ENCODE data around the gene THAP9. TPM values are rescaled to one million over a fixed set of nuclear protein-coding genes. Genes with fewer than 3 reads are reported as not detected.
"Not testable (repeated sequence)": the region's sequence is repeated elsewhere in the genome, so short reads cannot be mapped to it uniquely, and the experiment has no call there.

THAP9 gene
- total RNA-seq, result 1 to 10 TPM; 3.5 to 4.4 TPM

GRCh38 chr4:82900411-82901182 is at the start of gene THAP9:
Gene THAP9 (plus strand): TSS chr4:82900735. CDS start chr4:82900803, 68 bp downstream.
- Mint-ChIP-seq H3K4me3 (no peak within 1 kb of the TSS), H3K36me3 (ENCODE audit: low read depth) (peaks cover 12% of the 10 kb centered on the region), H3K4me1 (ENCODE audit: low read depth) (peaks cover 47% of the 10 kb centered on the region), H3K9me3 (no peaks in the 10 kb centered on the region), H3K27me3 (no peaks in the 10 kb centered on the region), H3K27ac (no peak within 1 kb of the TSS)
- intact Hi-C loops (cut with micrococcal nuclease), result loop anchor here (2.0 to 10.0 kb wide), 6 partner anchors 112 to 526 kb away; partner anchors contain the start of genes COPS4, COQ2, HNRNPD and LIN54
- ChIA-PET POLR2A (interaction anchor here (0.6 to 3.3 kb wide), 9 partner anchors 9 to 528 kb away, joined by 3 to 18 read pairs (median 5); partner anchors contain the start of genes HNRNPDL, LIN54 and SEC31A), CTCF (interaction anchor here (1.5 to 3.8 kb wide), 6 partner anchors 11 to 137 kb away, joined by 3 to 14 read pairs (median 7); partner anchors contain the start of genes LIN54 and SEC31A)
- TF ChIP-seq CTCF (IDR thresholded peaks at IDR 0.05), result no peak
- ATAC-seq (peak; percentile 90), DNase-seq (peak; percentile 99)

- Mint-ChIP-seq H3K27ac (no peak overlapping the region), H3K36me3 (ENCODE audit: low read depth) (peaks cover 44% of the 10 kb centered on the region)
- POLR2A ChIA-PET, result no interaction called here
Measured at GRCh38 chr4:82851318-82851717, 49.2 kb upstream of the THAP9 start.

GRCh38 chr4:82851885-82852750 is 48.4 kb upstream of the THAP9 start:
- Mint-ChIP-seq H3K4me3 (no peak overlapping the region), H3K9me3 (no peaks in the 10 kb centered on the region), H3K4me1 (ENCODE audit: low read depth) (peaks cover 6% of the 10 kb centered on the region), H3K36me3 (ENCODE audit: low read depth) (peaks cover 39% of the 10 kb centered on the region), H3K27me3 (no peaks in the 10 kb centered on the region), H3K27ac (no peak overlapping the region)
- CTCF ChIA-PET, result interaction anchor here (0.6 to 3.0 kb wide), 23 partner anchors 10 to 429 kb away, joined by 3 to 10 read pairs (median 3); partner anchors contain the start of genes COPS4 and THAP9
- DNase-seq (no peak), ATAC-seq (peak; percentile 51)
- intact Hi-C loops (cut with micrococcal nuclease), result no loop called here
- POLR2A ChIA-PET, result interaction anchor here (1.1 kb wide), 1 partner anchor 25 kb away, joined by 3 read pairs; no protein-coding TSS in a partner anchor
- peak; percentile 55 for TF ChIP-seq CTCF (IDR thresholded peaks at IDR 0.05)

More at GRCh38 chr4:82851318-82851717, 49.2 kb upstream of the THAP9 start:
- CTCF ChIA-PET, result interaction anchor here (1.0 to 3.0 kb wide), 7 partner anchors 10 to 112 kb away, joined by 3 to 10 read pairs (median 3); partner anchors contain the start of gene THAP9
- ATAC-seq (no peak), DNase-seq (no peak)
- no peak for TF ChIP-seq CTCF (IDR thresholded peaks at IDR 0.05)
- H3K4me1 Mint-ChIP-seq (ENCODE audit: low read depth), result peaks cover 6% of the 10 kb centered on the region
- intact Hi-C loops (cut with micrococcal nuclease), result no loop called here
- H3K9me3 Mint-ChIP-seq, result no peaks in the 10 kb centered on the region
- H3K4me3 Mint-ChIP-seq, result no peak overlapping the region
- H3K27me3 Mint-ChIP-seq, result no peaks in the 10 kb centered on the region

- POLR2A ChIA-PET, result interaction anchor here (1.1 kb wide), 1 partner anchor 24 kb away, joined by 3 read pairs; no protein-coding TSS in a partner anchor
Measured at GRCh38 chr4:82852751-82853285, 47.7 kb upstream of the THAP9 start.

GRCh38 chr4:82860487-82860886 is 40.0 kb upstream of the THAP9 start:
- POLR2A ChIA-PET; H3K27me3 Mint-ChIP-seq; H3K9me3 Mint-ChIP-seq; intact Hi-C loops (cut with micrococcal nuclease); ATAC-seq; DNase-seq; CTCF ChIA-PET; H3K27ac Mint-ChIP-seq; H3K4me3 Mint-ChIP-seq: not testable (repeated sequence)
- peaks cover 29% of the 10 kb centered on the region for H3K36me3 Mint-ChIP-seq (ENCODE audit: low read depth)
- peaks cover 16% of the 10 kb centered on the region for H3K4me1 Mint-ChIP-seq (ENCODE audit: low read depth)

More at GRCh38 chr4:82852751-82853285, 47.7 kb upstream of the THAP9 start:
- H3K4me3 Mint-ChIP-seq, result no peak overlapping the region
- TF ChIP-seq CTCF (IDR thresholded peaks at IDR 0.05), result no peak
- H3K9me3 Mint-ChIP-seq, result no peaks in the 10 kb centered on the region
- peaks cover 40% of the 10 kb centered on the region for H3K36me3 Mint-ChIP-seq (ENCODE audit: low read depth)
- peaks cover 6% of the 10 kb centered on the region for H3K4me1 Mint-ChIP-seq (ENCODE audit: low read depth)
- intact Hi-C loops (cut with micrococcal nuclease), result no loop called here
- peak overlapping the region; percentile 5 for H3K27ac Mint-ChIP-seq
- DNase-seq (no peak), ATAC-seq (no peak)
- H3K27me3 Mint-ChIP-seq, result no peaks in the 10 kb centered on the region
- CTCF ChIA-PET, result interaction anchor here (0.6 to 3.0 kb wide), 20 partner anchors 9 to 428 kb away, joined by 3 to 10 read pairs (median 3); partner anchors contain the start of genes COPS4 and THAP9

All from activated CD8-positive, alpha-beta T cell treated with anti-CD3 and anti-CD28 coated beads for 36 hours (primary cell).